Kidney (tissue), 14 donors: Measurements from ENCODE around the gene NKAIN2. TPM values are rescaled to one million over a fixed set of nuclear protein-coding genes. Genes with fewer than 3 reads are reported as not detected.

Experiments
- DNase-seq, 5 donors: peaks; one replicate each; pipeline ENCODE4 v3.0.0-alpha.2; 2013 to 2020
- FAIRE-seq: peaks from 2 replicates; lab custom pipeline; 2012; peaks lifted over from hg19 to GRCh38; lab: Jason Lieb, UNC
- H3K27ac ChIP-seq, 2 donors: one replicate each; pipeline ENCODE4 v1.7.0; 2013; ENCODE audit warnings: low read depth in 2 of 2, low read length in 2 of 2, inconsistent platforms in 1 of 2
- H3K27me3 ChIP-seq: one replicate; pipeline ENCODE4 v1.7.1; 2013; ENCODE audit warnings: low read length, inconsistent platforms; ENCODE audit not compliant: control insufficient read depth, insufficient read depth
- H3K36me3 ChIP-seq, 3 donors: one replicate each; pipeline versions ENCODE4 v1.7.0 to v1.7.1; 2013; ENCODE audit warnings: low read length in 3 of 3, control low read depth in 1 of 3, inconsistent platforms in 1 of 3; ENCODE audit not compliant: insufficient read depth in 3 of 3, control insufficient read depth in 2 of 3
- H3K4me1 ChIP-seq, 3 donors: one replicate each; pipeline versions ENCODE4 v1.7.0 to v1.7.1; 2013; ENCODE audit warnings: low read length in 3 of 3, inconsistent platforms in 1 of 3, low read depth in 1 of 3; ENCODE audit not compliant: control insufficient read depth in 2 of 3, insufficient read depth in 2 of 3
- H3K4me3 ChIP-seq, 3 donors: one replicate each; pipeline versions ENCODE4 v1.7.0 to v1.8.1; 2013; ENCODE audit warnings: low read length in 3 of 3, control low read depth in 1 of 3, inconsistent platforms in 1 of 3
- H3K9ac ChIP-seq, 3 donors: one replicate each; pipeline versions ENCODE4 v1.7.0 to v1.7.1; 2013; ENCODE audit warnings: low read length in 3 of 3, control low read depth in 1 of 3, inconsistent platforms in 1 of 3
- H3K9me3 ChIP-seq, 3 donors: one replicate each; pipeline versions ENCODE4 v1.7.0 to v1.7.1; 2013; ENCODE audit warnings: low read length in 3 of 3, control low read depth in 1 of 3, inconsistent platforms in 1 of 3; ENCODE audit not compliant: control insufficient read depth in 2 of 3, insufficient read depth in 1 of 3
- intact Hi-C: fragments of 100-400 bp; cut with DNase I; formaldehyde crosslinking; loops from one replicate; pipeline ENCODE4 v1.11.1; 2022
- polyA plus RNA-seq: library from polyadenylated mRNA; stranded (reverse); fragments of 350-450 nt; fragmentation: Illumina TruSeq; extraction: RNeasy Lipid Tissue Mini Kit (QIAGEN cat#74804); gene quantifications from one replicate; pipeline ENCODE4 v1.2.3, GENCODE V29; 2014; ENCODE audit warnings: low read depth, low replicate concordance; ENCODE audit not compliant: insufficient read depth
- total RNA-seq: library from RNA; stranded (reverse); fragmentation: NEBNext Ultra II Directional; extraction: Animal tissue kit (Norgen Biotek cat#: 25700); gene quantifications from one replicate; pipeline ENCODE4 v1.2.1, GENCODE V29; 2021
- TF ChIP-seq, protein P1 (sequence below): IDR thresholded peaks from 3 replicates; pipeline ENCODE4 v1.5.1; 2012; ENCODE audit warnings: mild to moderate bottlenecking, moderate library complexity, borderline replicate concordance; ENCODE audit not compliant: insufficient read depth; ENCODE audit errors: extremely low read depth
- donor health status: control.
- donor health status: control.
- donor health status: control.
- donor health status: control.
- donor health status: control.
- donor health status: DM: yes; HTN: yes; CAD: no.
- donor health status: Normal renal cell carcinoma (clear cell type).

The NKAIN2 gene
- total and polyA plus RNA-seq, 2 donors from 2014 or later = 0.39 to 1.8 TPM

DNA sequence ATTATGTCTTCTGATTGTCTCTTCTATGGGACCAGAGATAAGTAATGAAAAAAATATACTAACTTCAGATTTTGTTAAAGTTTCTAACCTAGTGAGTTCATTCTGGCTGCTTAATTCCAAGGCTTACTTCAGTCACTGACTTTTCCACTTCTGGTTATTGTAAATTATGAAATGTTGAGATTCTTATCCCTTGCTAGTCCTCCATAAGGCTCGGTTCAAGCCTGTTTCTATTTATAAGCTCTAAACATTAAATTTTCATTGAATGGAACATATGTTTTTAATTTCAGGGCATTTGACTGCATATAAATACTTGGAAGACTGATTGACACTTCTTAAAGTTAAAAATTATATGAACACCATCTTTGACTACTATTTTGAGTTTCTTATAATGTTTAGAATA is 23.6 kb upstream of the NKAIN2 start:
- no peaks in the 10 kb centered on the region for H3K9me3 ChIP-seq
- H3K27me3 ChIP-seq = no peaks in the 10 kb centered on the region
- H3K4me3 ChIP-seq = no peak overlapping the region
- DNase-seq = no peak
- TF ChIP-seq, protein P1, sequence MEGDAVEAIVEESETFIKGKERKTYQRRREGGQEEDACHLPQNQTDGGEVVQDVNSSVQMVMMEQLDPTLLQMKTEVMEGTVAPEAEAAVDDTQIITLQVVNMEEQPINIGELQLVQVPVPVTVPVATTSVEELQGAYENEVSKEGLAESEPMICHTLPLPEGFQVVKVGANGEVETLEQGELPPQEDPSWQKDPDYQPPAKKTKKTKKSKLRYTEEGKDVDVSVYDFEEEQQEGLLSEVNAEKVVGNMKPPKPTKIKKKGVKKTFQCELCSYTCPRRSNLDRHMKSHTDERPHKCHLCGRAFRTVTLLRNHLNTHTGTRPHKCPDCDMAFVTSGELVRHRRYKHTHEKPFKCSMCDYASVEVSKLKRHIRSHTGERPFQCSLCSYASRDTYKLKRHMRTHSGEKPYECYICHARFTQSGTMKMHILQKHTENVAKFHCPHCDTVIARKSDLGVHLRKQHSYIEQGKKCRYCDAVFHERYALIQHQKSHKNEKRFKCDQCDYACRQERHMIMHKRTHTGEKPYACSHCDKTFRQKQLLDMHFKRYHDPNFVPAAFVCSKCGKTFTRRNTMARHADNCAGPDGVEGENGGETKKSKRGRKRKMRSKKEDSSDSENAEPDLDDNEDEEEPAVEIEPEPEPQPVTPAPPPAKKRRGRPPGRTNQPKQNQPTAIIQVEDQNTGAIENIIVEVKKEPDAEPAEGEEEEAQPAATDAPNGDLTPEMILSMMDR = no peak
- H3K36me3 ChIP-seq = no peaks in the 10 kb centered on the region
- no peak overlapping the region for H3K9ac ChIP-seq
- no peak overlapping the region for H3K27ac ChIP-seq
- no peaks in the 10 kb centered on the region for H3K4me1 ChIP-seq
- no peak for FAIRE-seq
- intact Hi-C loops = no loop called here

DNA sequence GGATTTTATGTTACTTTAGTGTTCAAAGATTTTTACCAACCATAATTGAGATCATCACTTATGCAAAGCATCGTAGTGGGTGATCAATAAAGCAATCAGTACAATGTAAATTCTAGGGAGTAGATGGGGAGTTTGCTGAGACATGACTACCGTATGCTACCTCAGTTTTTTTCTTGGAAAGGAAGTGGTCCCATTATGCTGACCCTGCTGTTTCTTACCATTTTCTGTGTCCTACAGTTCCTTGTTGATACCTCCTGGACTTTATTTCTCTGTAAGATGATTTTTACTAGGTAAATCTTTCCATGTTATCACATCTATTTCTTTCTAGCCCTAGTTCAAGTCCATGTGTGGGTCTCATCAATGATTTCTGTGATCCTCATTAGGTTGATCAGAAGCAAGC is 19.3 kb upstream of the NKAIN2 start:
- TF ChIP-seq, protein P1 = no peak
- FAIRE-seq = no peak

DNA sequence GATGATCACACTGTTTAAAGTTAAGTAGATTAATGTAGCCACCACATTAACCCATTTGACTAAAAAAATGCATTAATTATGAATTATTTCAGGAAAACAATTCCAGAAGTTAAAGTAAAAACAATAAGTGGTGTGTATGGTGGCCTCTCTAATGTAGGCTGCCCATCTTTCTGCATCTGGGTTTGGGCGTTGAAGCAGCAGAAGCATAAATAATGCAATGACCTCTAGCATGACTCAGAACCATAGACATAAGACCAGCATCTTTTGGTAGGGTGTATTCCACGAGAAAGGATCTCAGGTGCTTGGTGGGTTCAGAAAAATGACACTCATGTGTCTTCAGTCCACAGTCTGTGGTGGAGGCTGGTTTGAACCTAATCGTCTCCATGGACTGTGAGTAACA is 18.6 kb upstream of the NKAIN2 start:
- DNase-seq (no peak), FAIRE-seq (no peak)
- Histone ChIP-seq H3K4me3 (no peak overlapping the region), H3K27me3 (no peaks in the 10 kb centered on the region), H3K36me3 (no peaks in the 10 kb centered on the region), H3K4me1 (no peaks in the 10 kb centered on the region), H3K9me3 (no peaks in the 10 kb centered on the region), H3K27ac (no peak overlapping the region), H3K9ac (no peak overlapping the region)
- TF ChIP-seq, protein P1 = no peak
- intact Hi-C loops = no loop called here

More for the DNA sequence above, 19.3 kb upstream of the NKAIN2 start:
- Histone ChIP-seq H3K9ac (no peak overlapping the region), H3K4me3 (no peak overlapping the region), H3K4me1 (no peaks in the 10 kb centered on the region), H3K9me3 (no peaks in the 10 kb centered on the region), H3K27me3 (no peaks in the 10 kb centered on the region), H3K36me3 (no peaks in the 10 kb centered on the region), H3K27ac (no peak overlapping the region)
- intact Hi-C loops = no loop called here
- no peak for DNase-seq

DNA sequence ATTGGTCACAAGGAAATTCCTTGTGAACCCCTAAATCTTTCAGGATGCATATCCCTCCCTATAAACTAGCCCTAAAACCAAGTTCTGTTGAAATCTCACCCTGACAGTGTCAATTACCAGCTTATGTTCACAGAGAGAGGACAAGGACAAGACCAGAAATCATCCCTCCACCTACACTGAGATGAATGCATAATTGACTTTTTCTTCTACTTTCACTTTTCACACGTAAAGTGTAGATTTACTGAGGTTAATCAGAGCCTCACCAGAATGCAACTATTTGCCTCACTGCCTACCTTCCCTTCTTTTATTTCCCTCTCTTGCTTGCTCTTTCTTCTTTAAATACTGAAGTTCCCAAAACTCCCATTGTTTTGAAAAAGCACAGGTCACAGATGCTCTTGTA is 15.3 kb upstream of the NKAIN2 start:
- FAIRE-seq (no peak), DNase-seq (no peak)
- TF ChIP-seq, protein P1 = no peak
- Histone ChIP-seq H3K27me3 (no peaks in the 10 kb centered on the region), H3K36me3 (no peaks in the 10 kb centered on the region), H3K4me3 (no peak overlapping the region), H3K9me3 (no peaks in the 10 kb centered on the region), H3K9ac (no peak overlapping the region), H3K4me1 (no peaks in the 10 kb centered on the region), H3K27ac (no peak overlapping the region)
- intact Hi-C loops = no loop called here
